CD4-positive, CD25-positive, alpha-beta regulatory T cell (primary cell): Measurements from ENCODE around the gene VPS37C. TPM values are rescaled to one million over a fixed set of nuclear protein-coding genes. Genes with fewer than 3 reads are reported as not detected.
A peak's percentile ranks its signal among the peaks of the same experiment; 100 is the strongest.
"Not testable (repeated sequence)": the region's sequence is repeated elsewhere in the genome, so short reads cannot be mapped to it uniquely, and the experiment has no call there.

Experiments used
- ATAC-seq, 2 donors: fragments of 150-1000 bp; cut with Tn5 transposase; one replicate each; pipeline ENCODE4 v1.10.0; 2021; ENCODE audit warnings: low read depth in 2 of 2, moderate number of reproducible peaks in 2 of 2, moderate library complexity in 1 of 2
- DNase-seq, 3 donors: peaks; one replicate each; pipeline versions ENCODE4 v3.0.0 to v3.0.0-alpha.2; 2012 to 2022; ENCODE audit warnings: mixed read lengths in 1 of 3
- H3K27ac ChIP-seq: one replicate; pipeline ENCODE4 v1.7.0; 2013; ENCODE audit warnings: mild to moderate bottlenecking, low read length; ENCODE audit not compliant: insufficient read depth, poor library complexity, severe bottlenecking
- H3K27me3 ChIP-seq: one replicate; pipeline ENCODE4 v1.7.0; 2013; ENCODE audit warnings: low read length; ENCODE audit not compliant: control insufficient read depth, insufficient read depth
- H3K36me3 ChIP-seq: one replicate; pipeline ENCODE4 v1.7.0; 2013; ENCODE audit warnings: mild to moderate bottlenecking, low read length, moderate library complexity; ENCODE audit not compliant: control insufficient read depth, insufficient read depth
- H3K4me1 ChIP-seq: 2 replicates; pipeline ENCODE4 v1.7.0; 2013; ENCODE audit warnings: mild to moderate bottlenecking, low read length; ENCODE audit not compliant: insufficient read depth, control insufficient read depth, poor library complexity, severe bottlenecking
- H3K4me3 ChIP-seq: one replicate; pipeline ENCODE4 v1.7.0; 2013; ENCODE audit warnings: low read depth, mild to moderate bottlenecking, low read length, moderate library complexity
- H3K9me3 ChIP-seq, 2 experiments: 1 replicate in 1 of 2; 2 replicates in 1 of 2; pipeline ENCODE4 v1.7.0; 2013; ENCODE audit warnings: low read length in 2 of 2, mild to moderate bottlenecking in 1 of 2, moderate library complexity in 1 of 2; ENCODE audit not compliant: control insufficient read depth in 2 of 2
- H3K27ac Mint-ChIP-seq, 3 donors: one replicate each; pipeline ENCODE4 v1.8.0; 2020 to 2022; ENCODE audit warnings: mild to moderate bottlenecking in 3 of 3, mixed read lengths in 3 of 3, moderate library complexity in 2 of 3
- H3K27me3 Mint-ChIP-seq: one replicate; pipeline ENCODE4 v1.8.0; 2022; ENCODE audit warnings: mild to moderate bottlenecking, mixed read lengths
- H3K36me3 Mint-ChIP-seq: one replicate; pipeline ENCODE4 v1.8.0; 2020; ENCODE audit warnings: mixed read lengths
- H3K4me1 Mint-ChIP-seq, 4 donors: one replicate each; pipeline ENCODE4 v1.8.0; 2020 to 2022; ENCODE audit warnings: mixed read lengths in 4 of 4, mild to moderate bottlenecking in 1 of 4
- H3K4me3 Mint-ChIP-seq, 4 donors: one replicate each; pipeline ENCODE4 v1.8.0; 2020 to 2022; ENCODE audit warnings: mild to moderate bottlenecking in 4 of 4, mixed read lengths in 4 of 4, moderate library complexity in 3 of 4
- H3K9me3 Mint-ChIP-seq, 7 donors: one replicate each; pipeline ENCODE4 v1.8.0; 2020 to 2022; ENCODE audit warnings: mixed read lengths in 7 of 7, mild to moderate bottlenecking in 3 of 7, moderate library complexity in 2 of 7
- polyA plus RNA-seq, 4 donors: library from polyadenylated mRNA; unstranded; fragments of 300-500 nt; fragmentation: Illumina TruSeq; gene quantifications; one replicate each; pipeline ENCODE4 v1.2.3, GENCODE V29; 2021
- total RNA-seq: library from RNA; stranded (reverse); gene quantifications from one replicate; pipeline ENCODE4 v1.2.3, GENCODE V29; 2022

The VPS37C gene
- total and polyA plus RNA-seq, 5 donors from 2014 or later = 0.30 to 2.8 (median 0.65) TPM

DNA sequence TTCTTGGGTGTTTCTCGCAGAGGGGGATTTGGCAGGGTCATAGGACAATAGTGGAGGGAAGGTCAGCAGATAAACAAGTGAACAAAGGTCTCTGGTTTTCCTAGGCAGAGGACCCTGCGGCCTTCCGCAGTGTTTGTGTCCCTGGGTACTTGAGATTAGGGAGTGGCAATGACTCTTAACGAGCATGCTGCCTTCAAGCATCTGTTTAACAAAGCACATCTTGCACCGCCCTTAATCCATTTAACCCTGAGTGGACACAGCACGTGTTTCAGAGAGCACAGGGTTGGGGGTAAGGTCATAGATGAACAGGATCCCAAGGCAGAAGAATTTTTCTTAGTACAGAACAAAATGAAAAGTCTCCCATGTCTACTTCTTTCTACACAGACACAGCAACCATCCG, 4.6 kb upstream of the VPS37C start:
- peaks cover 10% of the 10 kb centered on the region for H3K27me3 Mint-ChIP-seq
- H3K36me3 Mint-ChIP-seq, H3K9me3 ChIP-seq, H3K9me3 Mint-ChIP-seq, H3K27me3 ChIP-seq, H3K4me3 Mint-ChIP-seq, H3K27ac ChIP-seq, H3K4me3 ChIP-seq, H3K27ac Mint-ChIP-seq, H3K36me3 ChIP-seq, DNase-seq, ATAC-seq, H3K4me1 ChIP-seq: not testable (repeated sequence)
- H3K4me1 Mint-ChIP-seq = peaks cover 5 to 47% (median 23%) of the 10 kb centered on the region in 4 donors

DNA sequence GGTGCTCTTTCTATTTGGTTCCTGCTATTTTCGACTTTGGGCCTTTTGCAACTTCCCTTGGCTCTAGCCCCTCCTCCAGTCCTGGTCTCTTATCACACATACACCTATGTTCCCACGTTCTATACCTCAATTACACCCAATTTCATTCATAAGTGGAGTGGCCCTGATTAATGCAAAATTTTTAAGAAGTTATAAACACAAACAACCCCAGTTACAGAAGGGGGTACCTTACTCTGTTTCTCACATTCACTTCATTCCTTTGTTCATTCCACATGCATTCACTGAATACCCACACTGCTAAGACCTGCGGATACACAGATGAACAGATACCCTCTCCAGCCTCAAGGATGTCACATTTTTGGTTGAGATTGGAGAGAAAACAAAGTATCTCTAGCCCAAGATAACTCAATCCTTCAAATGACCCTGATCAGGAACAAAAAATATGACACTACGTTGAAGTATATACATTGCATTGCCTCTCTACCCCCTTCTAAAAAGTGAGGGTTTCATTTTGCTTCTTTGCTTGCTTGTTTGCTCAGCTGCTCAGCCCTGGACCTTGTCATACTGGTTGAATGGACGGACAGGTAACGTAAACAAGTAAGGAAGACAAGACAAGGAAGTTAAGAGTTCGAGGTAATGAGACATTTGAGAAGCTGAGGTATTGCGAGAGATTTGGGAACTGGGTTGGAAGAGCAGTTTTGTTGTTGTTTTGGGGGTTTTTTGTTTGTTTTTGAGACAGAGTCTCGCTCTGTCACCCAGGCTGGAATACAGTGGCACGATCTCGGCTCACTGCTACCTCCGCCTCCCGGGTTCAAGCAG, 3.6 kb upstream of the VPS37C start:
- no peaks in the 10 kb centered on the region for H3K9me3 ChIP-seq
- peak overlapping the region in 2 of 4 donors; percentile 38 to 57 for H3K4me3 Mint-ChIP-seq
- no peak for ATAC-seq
- peaks cover 8 to 57% (median 26%) of the 10 kb centered on the region in 4 donors for H3K4me1 Mint-ChIP-seq
- DNase-seq = no peak
- H3K4me1 ChIP-seq = peaks cover 18% of the 10 kb centered on the region
- H3K4me3 ChIP-seq = no peak overlapping the region
- no peaks in the 10 kb centered on the region for H3K27me3 ChIP-seq
- H3K27ac ChIP-seq = no peak overlapping the region
- H3K27me3 Mint-ChIP-seq = peaks cover 10% of the 10 kb centered on the region
- no peaks in the 10 kb centered on the region for H3K36me3 ChIP-seq
- H3K36me3 Mint-ChIP-seq = no peaks in the 10 kb centered on the region
- peaks cover 0 to 2% (median 0%) of the 10 kb centered on the region in 7 donors for H3K9me3 Mint-ChIP-seq
- H3K27ac Mint-ChIP-seq = peak overlapping the region in 2 of 3 donors; percentile 41 to 85

DNA sequence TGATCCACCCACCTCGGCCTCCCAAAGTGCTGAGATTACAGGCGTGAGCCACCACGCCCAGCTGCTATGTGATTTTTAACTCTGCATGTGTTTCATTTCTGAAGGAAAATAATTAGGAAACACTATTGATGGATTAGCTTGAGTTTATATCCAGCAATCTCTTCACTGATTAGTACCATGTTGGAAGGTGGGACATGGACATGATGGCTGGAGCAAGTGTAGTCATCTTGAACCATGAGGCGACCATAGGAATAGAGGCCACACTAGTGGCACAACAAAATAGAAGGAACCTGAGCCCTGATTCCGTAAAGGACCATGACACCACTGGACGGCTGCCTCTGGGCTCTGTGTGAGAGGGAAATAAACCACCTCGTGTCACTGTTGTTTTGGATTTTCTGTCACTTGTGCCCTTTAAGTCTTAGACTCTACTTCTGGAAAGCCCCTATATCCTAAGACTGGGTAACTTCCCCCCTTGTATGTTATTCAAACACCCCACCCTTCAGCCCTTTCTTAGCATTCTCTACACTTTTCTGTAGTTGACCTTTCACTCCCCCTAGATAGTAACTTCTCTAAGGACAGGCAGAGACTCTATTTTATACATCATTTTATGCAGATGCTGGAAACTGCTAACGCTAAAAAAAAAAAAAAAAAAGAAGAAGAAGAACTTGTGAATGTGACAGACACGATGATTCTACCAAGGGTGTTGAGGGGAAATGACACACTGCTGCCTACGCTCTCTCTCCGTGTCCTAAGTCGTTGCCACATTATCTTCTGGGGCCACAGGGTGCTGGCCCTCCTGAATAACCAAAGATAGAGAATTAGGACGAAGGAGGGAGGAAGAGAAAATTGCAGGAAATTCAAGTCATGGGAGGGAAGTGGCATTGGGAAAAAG, 2.7 kb upstream of the VPS37C start:
- H3K36me3 ChIP-seq = no peaks in the 10 kb centered on the region
- Mint-ChIP-seq H3K36me3 (no peaks in the 10 kb centered on the region), H3K27me3 (peaks cover 10% of the 10 kb centered on the region), H3K4me1 (peaks cover 10 to 58% (median 27%) of the 10 kb centered on the region in 4 donors), H3K9me3 (peaks cover 0 to 2% (median 0%) of the 10 kb centered on the region in 7 donors), H3K27ac (peak overlapping the region in 2 of 3 donors; percentile 85), H3K4me3 (peak overlapping the region in 3 of 4 donors; percentile 35 to 62 (median 57))
- peaks cover 18% of the 10 kb centered on the region for H3K4me1 ChIP-seq
- DNase-seq (peak in 1 of 3 donors; percentile 25), ATAC-seq (no peak)
- H3K27ac ChIP-seq = no peak overlapping the region
- H3K27me3 ChIP-seq = no peaks in the 10 kb centered on the region
- H3K4me3 ChIP-seq = no peak overlapping the region
- no peaks in the 10 kb centered on the region for H3K9me3 ChIP-seq

DNA sequence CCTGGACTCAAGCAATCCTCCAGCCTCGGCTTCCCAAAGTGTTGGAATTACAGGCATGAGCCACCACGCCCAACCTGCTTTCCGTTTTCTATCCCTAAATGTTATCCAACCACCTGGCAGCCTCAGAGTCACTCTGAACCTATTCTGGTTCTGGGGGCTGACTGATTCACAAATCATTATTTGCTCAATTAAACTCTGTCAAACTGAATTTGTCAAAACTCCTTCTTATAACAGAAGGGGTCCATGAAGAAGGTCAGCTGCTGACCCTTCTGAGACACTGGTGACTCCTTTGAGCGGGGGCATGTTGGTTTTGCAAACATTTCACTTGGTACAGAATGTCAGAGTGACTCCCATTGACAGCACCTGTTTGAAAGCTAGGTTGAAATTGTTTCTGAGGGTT, 1.8 kb upstream of the VPS37C start:
- H3K4me1 Mint-ChIP-seq = peaks cover 19 to 57% (median 30%) of the 10 kb centered on the region in 4 donors

DNA sequence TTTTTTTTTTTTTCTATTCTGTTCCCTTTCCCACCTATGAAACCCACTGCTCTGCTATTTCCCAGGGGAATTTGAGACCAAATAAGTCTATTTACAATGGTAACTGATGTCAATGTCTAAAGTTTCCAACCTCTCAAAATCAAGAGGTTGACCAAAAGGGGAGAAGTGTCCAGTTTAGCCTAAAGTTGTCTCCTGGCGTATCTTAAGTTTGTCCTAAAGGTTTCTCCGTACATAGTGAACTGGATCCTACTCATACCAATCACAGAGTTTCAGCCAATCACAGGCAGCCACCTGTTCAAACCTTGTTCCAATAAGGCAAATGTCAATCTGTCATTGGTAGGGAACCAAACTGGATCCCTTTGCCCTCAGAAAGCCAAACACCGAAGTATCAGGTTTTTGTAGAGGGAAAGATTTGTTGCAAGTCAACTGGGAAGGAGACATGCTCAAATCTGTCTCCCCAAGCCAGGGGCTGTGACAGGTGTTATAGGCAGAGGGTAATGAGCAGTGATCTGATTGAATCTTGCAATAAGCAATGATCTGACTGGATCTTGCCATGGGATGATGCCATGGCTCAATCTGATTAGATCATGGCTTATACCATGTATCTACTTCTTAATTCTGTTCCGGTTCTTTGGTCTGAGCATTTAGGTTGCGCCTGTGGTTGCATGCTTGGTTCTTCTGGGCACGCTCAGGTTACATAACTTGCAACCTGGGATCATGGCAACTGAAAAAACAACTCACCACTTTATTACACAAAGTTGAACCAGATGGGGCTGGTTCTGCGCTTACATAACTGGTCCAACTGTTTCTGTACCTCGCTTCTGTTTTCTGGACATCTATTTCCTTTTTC, 1.1 kb upstream of the VPS37C start:
- H3K27me3 Mint-ChIP-seq = peaks cover 10% of the 10 kb centered on the region
- H3K36me3 ChIP-seq = no peaks in the 10 kb centered on the region
- DNase-seq (peak in 2 of 3 donors; percentile 16 to 39), ATAC-seq (no peak)
- H3K9me3 ChIP-seq = no peaks in the 10 kb centered on the region
- H3K27ac Mint-ChIP-seq = peak overlapping the region; percentile 94 to 98 (median 95)
- H3K4me1 ChIP-seq = peaks cover 18% of the 10 kb centered on the region
- no peaks in the 10 kb centered on the region for H3K36me3 Mint-ChIP-seq
- H3K9me3 Mint-ChIP-seq = peaks cover 0 to 2% (median 0%) of the 10 kb centered on the region in 7 donors
- peak overlapping the region; percentile 92 for H3K27ac ChIP-seq
- peaks cover 21 to 57% (median 33%) of the 10 kb centered on the region in 4 donors for H3K4me1 Mint-ChIP-seq
- peak overlapping the region; percentile 85 to 90 (median 86) for H3K4me3 Mint-ChIP-seq
- H3K4me3 ChIP-seq = peak overlapping the region; percentile 73
- no peaks in the 10 kb centered on the region for H3K27me3 ChIP-seq

More for the DNA sequence above, 1.8 kb upstream of the VPS37C start:
- H3K9me3 ChIP-seq = no peaks in the 10 kb centered on the region
- DNase-seq (no peak), ATAC-seq (no peak)
- H3K4me3 ChIP-seq = no peak overlapping the region
- peaks cover 10% of the 10 kb centered on the region for H3K27me3 Mint-ChIP-seq
- H3K4me3 Mint-ChIP-seq = peak overlapping the region in 2 of 4 donors; percentile 35 to 66
- no peak overlapping the region for H3K27ac Mint-ChIP-seq
- peaks cover 18% of the 10 kb centered on the region for H3K4me1 ChIP-seq
- no peaks in the 10 kb centered on the region for H3K36me3 ChIP-seq
- no peaks in the 10 kb centered on the region for H3K36me3 Mint-ChIP-seq
- no peak overlapping the region for H3K27ac ChIP-seq
- no peaks in the 10 kb centered on the region for H3K27me3 ChIP-seq
- peaks cover 0 to 2% (median 0%) of the 10 kb centered on the region in 7 donors for H3K9me3 Mint-ChIP-seq

DNA sequence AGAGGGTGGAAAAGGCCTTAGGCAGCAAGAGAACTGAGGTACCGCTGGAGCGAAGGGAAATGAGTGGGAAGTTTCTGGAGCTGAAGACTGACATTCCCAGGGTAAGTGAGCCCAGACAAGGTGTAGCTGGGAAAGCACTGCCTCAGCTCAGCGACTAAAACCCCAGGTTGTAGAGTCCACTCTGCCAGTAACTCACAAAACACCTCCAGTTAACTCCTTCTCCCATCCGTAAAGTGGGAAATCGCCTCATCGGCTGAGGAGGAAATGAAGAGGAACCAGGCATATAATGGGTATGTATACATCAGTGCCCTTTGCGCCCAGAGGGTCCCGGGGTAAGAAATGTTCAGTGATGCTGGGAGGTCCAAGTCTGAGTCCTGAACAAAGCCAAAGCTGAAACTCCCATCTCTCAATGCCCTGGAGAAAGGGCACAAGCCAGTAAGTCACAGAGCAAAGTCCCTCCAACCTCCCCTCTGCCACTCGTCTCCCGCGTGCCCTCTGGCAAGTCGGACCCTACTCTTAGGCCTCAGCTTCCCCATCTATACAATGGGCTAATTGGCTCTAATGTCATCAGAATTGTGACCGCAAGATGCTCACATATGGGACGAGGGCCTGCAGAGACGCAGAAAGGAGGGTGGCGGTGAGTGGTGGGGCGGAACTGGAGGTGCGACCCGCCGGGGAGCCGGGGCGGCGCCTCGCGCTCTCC, 588 bp downstream of the VPS37C start:
- peak in 1 of 3 donors; percentile 8 for DNase-seq
- Mint-ChIP-seq H3K9me3 (peaks cover 0 to 6% (median 4%) of the 10 kb centered on the region in 7 donors), H3K36me3 (peaks cover 9% of the 10 kb centered on the region), H3K4me3 (peak overlapping the region; percentile 84 to 89 (median 86)), H3K27ac (peak overlapping the region; percentile 88 to 93 (median 91)), H3K27me3 (peaks cover 10% of the 10 kb centered on the region), H3K4me1 (peaks cover 32 to 56% (median 37%) of the 10 kb centered on the region in 4 donors)
- Histone ChIP-seq H3K27me3 (no peaks in the 10 kb centered on the region), H3K4me3 (peak overlapping the region; percentile 80), H3K36me3 (no peaks in the 10 kb centered on the region), H3K27ac (peak overlapping the region; percentile 92), H3K4me1 (peaks cover 18% of the 10 kb centered on the region), H3K9me3 (no peaks in the 10 kb centered on the region)
- ATAC-seq = no peak
